BE2C (cell line): Measurements from ENCODE around the gene AQP12B.
A peak's percentile ranks its signal among the peaks of the same experiment; 100 is the strongest.

Source experiments
- DNase-seq: peaks from one replicate; pipeline ENCODE4 v3.0.0-alpha.2; 2020
- H3K27me3 ChIP-seq: fragments of 250-450 bp; sonication (Bioruptor Pico); 2 replicates; pipeline ENCODE4 v1.5.1; 2020; ENCODE audit warnings: mild to moderate bottlenecking
- H3K36me3 ChIP-seq: fragments of 250-450 bp; sonication (Bioruptor Pico); 2 replicates; pipeline ENCODE4 v1.5.1; 2020; ENCODE audit warnings: mild to moderate bottlenecking
- H3K4me1 ChIP-seq: fragments of 250-450 bp; sonication (Bioruptor Pico); 2 replicates; pipeline ENCODE4 v1.5.1; 2020
- H3K4me3 ChIP-seq: 2 replicates; pipeline ENCODE4 v1.5.1; 2011; ENCODE audit warnings: low read depth, low read length
- H3K9me3 ChIP-seq: fragments of 250-450 bp; sonication (Bioruptor Pico); 2 replicates; pipeline ENCODE4 v1.5.1; 2020
- CTCF ChIP-seq: IDR thresholded peaks from 2 replicates; pipeline ENCODE4 v1.5.1; 2012; ENCODE audit warnings: mild to moderate bottlenecking, low read depth, low read length

The AQP12B gene

GRCh38 chr2:240645801-240646175 lies 36.9 kb downstream of the AQP12B start:
- DNase-seq, result no peak

GRCh38 chr2:240645346-240645745 lies 37.3 kb downstream of the AQP12B start:
- TF ChIP-seq CTCF, result no peak
- DNase-seq, result no peak

More at GRCh38 chr2:240645801-240646175, 36.9 kb downstream of the AQP12B start:
- Histone ChIP-seq H3K4me3 (no peak overlapping the region), H3K27me3 (peaks cover 32% of the 10 kb centered on the region), H3K9me3 (no peaks in the 10 kb centered on the region), H3K36me3 (no peaks in the 10 kb centered on the region), H3K4me1 (peaks cover 2% of the 10 kb centered on the region; the same call in 1 of the 2 replicates)
- no peak for TF ChIP-seq CTCF

GRCh38 chr2:240644859-240645301 lies 37.8 kb downstream of the AQP12B start:
- TF ChIP-seq CTCF, result no peak
- no peak for DNase-seq

More at GRCh38 chr2:240645346-240645745, 37.3 kb downstream of the AQP12B start:
- Histone ChIP-seq H3K36me3 (no peaks in the 10 kb centered on the region), H3K9me3 (no peaks in the 10 kb centered on the region), H3K27me3 (peaks cover 29% of the 10 kb centered on the region), H3K4me3 (no peak overlapping the region), H3K4me1 (peaks cover 2% of the 10 kb centered on the region; the same call in 1 of the 2 replicates)

GRCh38 chr2:240644171-240644651 lies 38.5 kb downstream of the AQP12B start:
- no peaks in the 10 kb centered on the region for H3K36me3 ChIP-seq
- no peak for TF ChIP-seq CTCF
- peak; percentile 68 for DNase-seq
- peaks cover 2% of the 10 kb centered on the region; the same call in 1 of the 2 replicates for H3K4me1 ChIP-seq
- no peak overlapping the region for H3K4me3 ChIP-seq
- no peaks in the 10 kb centered on the region for H3K9me3 ChIP-seq
- H3K27me3 ChIP-seq, result peaks cover 32% of the 10 kb centered on the region

More at GRCh38 chr2:240644859-240645301, 37.8 kb downstream of the AQP12B start:
- Histone ChIP-seq H3K27me3 (peaks cover 29% of the 10 kb centered on the region), H3K36me3 (no peaks in the 10 kb centered on the region), H3K9me3 (no peaks in the 10 kb centered on the region), H3K4me1 (peaks cover 2% of the 10 kb centered on the region; the same call in 1 of the 2 replicates), H3K4me3 (no peak overlapping the region)

GRCh38 chr2:240643811-240644150 lies 38.9 kb downstream of the AQP12B start:
- H3K4me1 ChIP-seq, result peaks cover 2% of the 10 kb centered on the region; the same call in 1 of the 2 replicates
- H3K9me3 ChIP-seq, result no peaks in the 10 kb centered on the region
- no peak for DNase-seq
- no peaks in the 10 kb centered on the region for H3K36me3 ChIP-seq
- no peak overlapping the region for H3K4me3 ChIP-seq
- no peak for TF ChIP-seq CTCF
- peaks cover 34% of the 10 kb centered on the region for H3K27me3 ChIP-seq

- no peaks in the 10 kb centered on the region for H3K9me3 ChIP-seq
- H3K36me3 ChIP-seq, result no peaks in the 10 kb centered on the region
- peaks cover 34% of the 10 kb centered on the region for H3K27me3 ChIP-seq
- no peak for DNase-seq
- H3K4me1 ChIP-seq, result peaks cover 2% of the 10 kb centered on the region; the same call in 1 of the 2 replicates
- no peak for TF ChIP-seq CTCF
- no peak overlapping the region for H3K4me3 ChIP-seq
Observed at GRCh38 chr2:240643093-240643810, 39.4 kb downstream of the AQP12B start.
